ENCODE data around the gene PICALM.
"Not testable (repeated sequence)": the region's sequence is repeated elsewhere in the genome, so short reads cannot be mapped to it uniquely, and the experiment has no call there.

The PICALM gene

DNA sequence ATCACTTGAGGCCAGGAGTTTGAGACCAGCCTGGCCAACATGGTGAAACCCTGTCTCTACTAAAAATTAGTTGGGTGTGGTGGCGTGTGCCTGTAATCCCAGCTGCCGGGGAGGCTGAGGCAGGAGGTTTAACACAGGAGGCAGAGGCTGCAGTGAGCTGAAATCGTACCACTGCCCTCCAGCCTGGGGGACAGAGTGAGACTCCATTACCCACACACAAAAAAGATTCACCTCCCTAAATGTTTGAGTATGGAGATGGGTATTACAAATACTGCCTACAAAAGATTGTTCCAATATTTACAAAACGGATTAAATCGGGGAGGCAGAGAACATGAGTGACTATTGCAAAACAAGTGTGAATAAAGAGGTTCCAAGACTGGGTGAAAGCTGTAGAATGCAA lies 98.3 kb downstream of the PICALM start:
- no peaks in the 10 kb centered on the region for H3K9me3 Mint-ChIP-seq
- peak overlapping the region; percentile 2 for H3K27ac Mint-ChIP-seq
- H3K4me1 Mint-ChIP-seq (ENCODE audit: low read depth): peaks cover 13% of the 10 kb centered on the region
- H3K36me3 Mint-ChIP-seq (ENCODE audit: low read depth): peaks cover 97% of the 10 kb centered on the region
- intact Hi-C loops (cut with micrococcal nuclease): no loop called here
- H3K27me3 Mint-ChIP-seq: no peaks in the 10 kb centered on the region
- H3K4me3 Mint-ChIP-seq: no peak overlapping the region

DNA sequence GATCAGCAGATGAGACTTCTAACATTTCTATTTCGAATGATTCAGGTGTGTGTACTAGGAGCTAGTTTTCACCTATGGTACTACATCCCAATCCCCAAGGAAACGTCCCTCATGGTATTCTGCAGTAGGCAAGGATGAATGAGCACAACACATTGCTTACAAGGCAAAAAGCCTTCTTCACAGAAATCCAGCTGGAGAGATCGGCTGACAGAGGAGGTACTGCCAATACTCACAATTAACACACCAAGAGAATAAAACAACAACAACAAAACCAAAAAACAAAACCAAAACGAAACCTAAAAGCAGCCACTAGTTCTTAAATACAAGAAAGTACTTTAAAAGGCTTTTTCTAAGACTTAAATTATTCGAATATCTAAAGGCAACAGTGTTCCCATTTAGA lies 101.4 kb downstream of the PICALM start:
- H3K4me3 Mint-ChIP-seq: no peak overlapping the region
- H3K27ac Mint-ChIP-seq: no peak overlapping the region
- no peaks in the 10 kb centered on the region for H3K27me3 Mint-ChIP-seq
- H3K36me3 Mint-ChIP-seq (ENCODE audit: low read depth): peaks cover 99% of the 10 kb centered on the region
- H3K9me3 Mint-ChIP-seq: no peaks in the 10 kb centered on the region
- peaks cover 8% of the 10 kb centered on the region for H3K4me1 Mint-ChIP-seq (ENCODE audit: low read depth)
- intact Hi-C loops (cut with micrococcal nuclease): no loop called here

DNA sequence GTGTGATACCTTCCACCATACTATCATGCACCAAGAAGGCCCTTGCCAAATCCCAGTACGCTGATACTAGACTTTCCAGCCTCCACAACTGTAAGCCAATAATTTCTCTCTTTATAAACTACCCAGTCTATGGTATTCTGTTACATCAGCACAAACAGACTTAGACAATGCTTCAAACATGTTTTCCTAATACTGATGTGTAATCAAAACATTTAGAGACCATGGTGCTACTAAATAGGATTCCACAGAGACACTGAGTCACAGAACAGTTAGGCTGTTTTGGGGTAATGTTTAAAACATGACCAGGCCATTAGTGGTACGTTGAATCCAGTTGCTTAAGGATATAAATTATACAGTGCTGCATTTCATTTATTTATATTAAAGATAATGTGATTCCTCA lies 103.7 kb downstream of the PICALM start:
- Mint-ChIP-seq H3K4me1 (ENCODE audit: low read depth) (peaks cover 3% of the 10 kb centered on the region), H3K27ac (no peak overlapping the region), H3K36me3 (ENCODE audit: low read depth) (peaks cover 99% of the 10 kb centered on the region), H3K9me3 (no peaks in the 10 kb centered on the region), H3K27me3 (no peaks in the 10 kb centered on the region), H3K4me3 (no peak overlapping the region)
- intact Hi-C loops (cut with micrococcal nuclease): no loop called here

DNA sequence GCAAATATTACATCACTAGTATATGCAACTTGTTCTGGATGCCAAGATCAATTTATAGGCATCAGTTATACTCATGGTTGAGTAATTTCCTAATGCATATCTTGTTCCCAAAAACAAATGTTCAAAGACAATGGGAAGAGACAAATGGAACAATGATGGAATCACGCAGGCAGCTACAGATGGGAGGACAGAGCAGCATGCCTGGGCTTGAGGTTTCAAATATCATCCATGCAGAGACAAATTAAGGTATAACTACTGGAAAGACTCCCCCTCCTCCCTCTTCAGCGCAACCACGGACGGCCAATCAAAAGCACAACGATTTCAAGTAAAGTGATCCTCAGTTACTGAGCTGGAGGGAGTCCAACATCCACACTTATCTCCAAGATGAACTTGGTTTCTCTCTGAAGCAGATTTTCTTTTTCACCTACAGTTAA lies 106.9 kb downstream of the PICALM start:
- peaks cover 100% of the 10 kb centered on the region for H3K36me3 Mint-ChIP-seq (ENCODE audit: low read depth)
- H3K27me3 Mint-ChIP-seq: no peaks in the 10 kb centered on the region
- H3K9me3 Mint-ChIP-seq: no peaks in the 10 kb centered on the region
- H3K27ac Mint-ChIP-seq: no peak overlapping the region
- no peaks in the 10 kb centered on the region for H3K4me1 Mint-ChIP-seq (ENCODE audit: low read depth)
- intact Hi-C loops (cut with micrococcal nuclease): no loop called here
- no peak overlapping the region for H3K4me3 Mint-ChIP-seq

DNA sequence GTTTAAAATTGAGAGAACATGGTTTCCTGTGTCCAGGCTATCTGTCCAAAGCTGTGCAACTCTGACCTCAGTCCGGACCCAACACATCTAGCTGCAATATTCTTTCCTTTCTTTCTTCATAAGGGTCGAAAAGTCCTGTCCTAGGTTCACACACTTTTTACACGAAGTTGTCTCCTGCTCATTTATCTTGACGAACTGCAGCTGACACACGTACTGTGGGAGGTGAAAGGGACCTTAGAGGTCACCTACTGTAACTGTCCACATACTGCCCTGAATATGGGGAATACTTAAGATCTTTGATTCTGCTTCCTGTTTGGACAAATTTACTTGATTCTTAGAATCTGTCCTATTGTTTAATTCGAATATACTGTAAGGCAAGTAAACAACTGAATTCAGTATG lies 107.8 kb downstream of the PICALM start:
- H3K4me1 Mint-ChIP-seq (ENCODE audit: low read depth): no peaks in the 10 kb centered on the region
- H3K27me3 Mint-ChIP-seq: no peaks in the 10 kb centered on the region
- H3K36me3 Mint-ChIP-seq (ENCODE audit: low read depth): peaks cover 100% of the 10 kb centered on the region
- H3K4me3 Mint-ChIP-seq: no peak overlapping the region
- no peak overlapping the region for H3K27ac Mint-ChIP-seq
- intact Hi-C loops (cut with micrococcal nuclease): no loop called here
- H3K9me3 Mint-ChIP-seq: no peaks in the 10 kb centered on the region

DNA sequence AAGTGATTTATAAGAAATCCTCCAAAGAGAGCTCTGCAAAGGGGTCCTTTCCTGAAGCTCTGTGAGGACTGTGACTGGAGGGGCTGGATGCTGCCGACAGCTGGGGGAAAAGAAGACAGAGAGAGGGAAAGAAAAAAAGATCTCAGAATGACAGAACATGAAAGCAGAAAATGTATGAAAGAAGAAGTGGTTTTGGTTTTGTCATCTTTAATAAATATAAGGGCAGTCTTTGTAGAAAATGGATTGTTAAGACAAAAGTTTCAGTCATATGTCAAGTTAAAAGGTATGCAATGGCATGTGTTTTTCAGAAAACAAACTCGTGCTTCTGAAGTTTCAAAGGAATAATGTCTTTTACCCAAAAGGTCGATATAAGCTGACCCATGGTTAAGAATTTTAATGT lies 108.2 kb downstream of the PICALM start:
- Mint-ChIP-seq H3K36me3 (ENCODE audit: low read depth) (peaks cover 100% of the 10 kb centered on the region), H3K4me3 (no peak overlapping the region), H3K9me3 (no peaks in the 10 kb centered on the region), H3K4me1 (ENCODE audit: low read depth) (no peaks in the 10 kb centered on the region), H3K27ac (no peak overlapping the region), H3K27me3 (no peaks in the 10 kb centered on the region)
- intact Hi-C loops (cut with micrococcal nuclease): no loop called here

DNA sequence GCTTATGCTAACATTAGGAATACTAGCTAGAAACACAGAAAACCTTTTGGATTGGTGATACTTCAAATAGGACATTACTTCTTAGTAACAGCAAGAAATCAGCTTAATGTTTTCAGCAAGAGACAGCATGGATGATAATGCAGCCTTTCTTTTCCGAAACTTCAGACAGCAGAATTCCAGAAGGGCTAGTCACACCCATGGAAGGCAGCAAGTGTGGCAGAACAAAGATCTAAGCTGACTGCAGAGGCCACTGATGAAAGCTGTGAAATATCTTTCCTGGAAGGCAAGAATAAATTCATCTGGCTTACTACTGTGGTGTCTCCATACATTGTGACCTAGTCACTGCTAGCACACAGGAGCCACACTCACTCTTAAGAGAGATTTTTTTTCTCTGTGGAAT lies 113.4 kb downstream of the PICALM start:
- peaks cover 80% of the 10 kb centered on the region for H3K36me3 Mint-ChIP-seq (ENCODE audit: low read depth)

DNA sequence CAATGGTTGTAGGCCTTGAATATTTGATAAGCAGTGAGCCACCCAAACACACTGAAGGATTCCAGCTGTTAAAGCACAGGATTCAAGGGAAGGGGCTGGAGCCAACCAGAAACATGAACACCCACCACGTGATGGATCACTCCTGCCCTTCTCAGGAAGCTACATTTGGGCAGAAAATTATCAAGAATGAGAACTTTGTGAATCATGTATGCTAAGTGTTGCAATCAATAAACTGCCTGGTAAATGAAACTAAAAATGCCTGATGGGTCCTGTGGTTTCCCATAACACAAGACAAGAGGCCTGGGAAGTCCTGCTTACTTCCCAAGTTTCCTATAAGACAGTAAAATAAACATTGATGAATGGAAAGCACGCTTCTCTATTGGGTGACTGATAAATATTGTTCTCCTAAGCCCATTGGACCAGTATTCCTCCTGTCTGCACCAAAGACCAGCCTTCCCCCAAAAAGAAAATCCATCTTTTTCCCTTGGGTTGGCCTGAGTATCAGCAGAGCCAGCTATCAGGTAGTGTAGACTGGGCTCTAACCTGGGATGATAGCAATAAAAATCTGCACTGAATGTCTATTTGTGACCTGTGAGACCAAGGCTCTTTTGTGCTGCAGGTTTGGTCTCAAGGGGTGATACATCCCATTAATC lies 115.3 kb downstream of the PICALM start:
- peaks cover 61% of the 10 kb centered on the region for H3K36me3 Mint-ChIP-seq (ENCODE audit: low read depth)
- no peaks in the 10 kb centered on the region for H3K27me3 Mint-ChIP-seq
- H3K4me1 Mint-ChIP-seq (ENCODE audit: low read depth): peaks cover 30% of the 10 kb centered on the region
- H3K4me3 Mint-ChIP-seq: no peak overlapping the region
- intact Hi-C loops (cut with micrococcal nuclease): no loop called here
- peaks cover 8% of the 10 kb centered on the region for H3K9me3 Mint-ChIP-seq
- no peak overlapping the region for H3K27ac Mint-ChIP-seq

More for the DNA sequence above, 113.4 kb downstream of the PICALM start:
- intact Hi-C loops (cut with micrococcal nuclease): no loop called here
- no peak overlapping the region for H3K27ac Mint-ChIP-seq
- no peaks in the 10 kb centered on the region for H3K27me3 Mint-ChIP-seq
- H3K4me1 Mint-ChIP-seq (ENCODE audit: low read depth): peaks cover 21% of the 10 kb centered on the region
- no peak overlapping the region for H3K4me3 Mint-ChIP-seq
- peaks cover 8% of the 10 kb centered on the region for H3K9me3 Mint-ChIP-seq

DNA sequence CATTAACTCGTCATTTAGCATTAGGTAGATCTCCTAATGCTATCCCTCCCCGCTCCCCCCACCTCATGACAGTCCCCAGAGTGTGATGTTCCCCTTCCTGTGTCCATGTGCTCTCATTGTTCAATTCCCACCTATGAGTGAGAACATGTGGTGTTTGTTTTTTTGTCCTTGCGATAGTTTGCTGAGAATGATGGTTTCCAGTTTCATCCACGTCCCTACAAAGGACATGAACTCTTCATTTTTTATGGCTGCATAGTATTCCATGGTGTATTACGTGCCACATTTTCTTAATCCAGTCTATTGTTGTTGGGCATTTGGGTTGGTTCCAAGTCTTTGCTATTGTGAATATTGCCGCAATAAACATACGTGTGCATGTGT lies 116.8 kb downstream of the PICALM start:
- H3K27ac Mint-ChIP-seq; H3K27me3 Mint-ChIP-seq; H3K4me3 Mint-ChIP-seq; H3K9me3 Mint-ChIP-seq; intact Hi-C loops (cut with micrococcal nuclease): not testable (repeated sequence)
- Mint-ChIP-seq H3K36me3 (ENCODE audit: low read depth) (peaks cover 45% of the 10 kb centered on the region), H3K4me1 (ENCODE audit: low read depth) (peaks cover 32% of the 10 kb centered on the region)

DNA sequence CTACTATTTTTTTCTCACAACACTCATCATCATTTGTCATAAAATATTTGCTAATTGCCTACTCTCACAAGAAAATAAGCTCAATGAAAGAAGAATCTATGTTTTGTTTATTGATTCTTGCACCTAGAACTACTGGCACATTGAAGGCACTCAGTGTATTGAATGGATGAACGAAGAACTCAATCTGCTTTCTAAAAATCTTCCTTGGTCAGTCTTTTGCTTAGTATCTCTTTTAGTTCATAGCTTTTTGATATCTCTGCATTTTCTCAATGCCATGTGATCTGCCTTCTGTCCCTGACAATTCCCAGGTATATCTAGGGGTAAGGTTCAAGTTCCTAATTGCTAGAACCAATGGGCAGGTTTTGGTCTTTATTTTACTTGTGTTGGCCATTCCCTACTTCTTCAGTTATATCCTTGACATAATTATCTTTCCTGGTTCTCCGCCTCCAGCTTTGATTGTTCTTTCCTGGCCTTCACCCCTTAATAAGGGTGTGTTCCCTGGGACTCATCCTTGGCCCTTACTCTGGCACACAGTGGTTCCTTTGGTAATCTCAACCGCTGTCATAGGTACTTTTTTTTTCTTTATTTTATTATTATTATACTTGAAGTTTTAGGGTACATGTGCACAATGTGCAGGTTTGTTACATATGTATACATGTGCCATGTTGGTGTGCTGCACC lies 117.3 kb downstream of the PICALM start:
- Mint-ChIP-seq H3K4me1 (ENCODE audit: low read depth) (peaks cover 36% of the 10 kb centered on the region), H3K27me3 (no peaks in the 10 kb centered on the region), H3K4me3 (no peak overlapping the region), H3K9me3 (peaks cover 8% of the 10 kb centered on the region), H3K27ac (peak overlapping the region; percentile 23), H3K36me3 (ENCODE audit: low read depth) (peaks cover 40% of the 10 kb centered on the region)
- intact Hi-C loops (cut with micrococcal nuclease): no loop called here

DNA sequence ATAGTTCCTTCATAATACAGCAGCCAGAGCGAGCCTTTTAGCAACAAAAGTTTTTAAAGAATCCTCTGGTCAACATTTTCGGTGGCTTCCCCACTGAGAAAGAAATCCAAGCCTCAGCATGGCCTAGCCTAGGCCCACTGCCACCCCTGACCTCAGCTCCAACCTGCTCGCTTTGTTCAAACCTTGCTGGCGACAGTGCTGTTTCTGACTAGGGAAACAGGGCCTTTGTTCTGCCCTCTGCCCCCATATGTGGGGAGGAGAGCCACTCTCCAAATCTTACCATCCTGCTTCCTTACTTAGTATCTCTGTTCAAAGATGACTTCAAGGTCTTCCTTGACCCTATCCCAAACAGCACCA lies 117.9 kb downstream of the PICALM start:
- Mint-ChIP-seq H3K27me3 (no peaks in the 10 kb centered on the region), H3K4me1 (ENCODE audit: low read depth) (peaks cover 41% of the 10 kb centered on the region), H3K36me3 (ENCODE audit: low read depth) (peaks cover 35% of the 10 kb centered on the region), H3K4me3 (no peak overlapping the region), H3K9me3 (peaks cover 8% of the 10 kb centered on the region), H3K27ac (peak overlapping the region; percentile 23)
- intact Hi-C loops (cut with micrococcal nuclease): no loop called here

DNA sequence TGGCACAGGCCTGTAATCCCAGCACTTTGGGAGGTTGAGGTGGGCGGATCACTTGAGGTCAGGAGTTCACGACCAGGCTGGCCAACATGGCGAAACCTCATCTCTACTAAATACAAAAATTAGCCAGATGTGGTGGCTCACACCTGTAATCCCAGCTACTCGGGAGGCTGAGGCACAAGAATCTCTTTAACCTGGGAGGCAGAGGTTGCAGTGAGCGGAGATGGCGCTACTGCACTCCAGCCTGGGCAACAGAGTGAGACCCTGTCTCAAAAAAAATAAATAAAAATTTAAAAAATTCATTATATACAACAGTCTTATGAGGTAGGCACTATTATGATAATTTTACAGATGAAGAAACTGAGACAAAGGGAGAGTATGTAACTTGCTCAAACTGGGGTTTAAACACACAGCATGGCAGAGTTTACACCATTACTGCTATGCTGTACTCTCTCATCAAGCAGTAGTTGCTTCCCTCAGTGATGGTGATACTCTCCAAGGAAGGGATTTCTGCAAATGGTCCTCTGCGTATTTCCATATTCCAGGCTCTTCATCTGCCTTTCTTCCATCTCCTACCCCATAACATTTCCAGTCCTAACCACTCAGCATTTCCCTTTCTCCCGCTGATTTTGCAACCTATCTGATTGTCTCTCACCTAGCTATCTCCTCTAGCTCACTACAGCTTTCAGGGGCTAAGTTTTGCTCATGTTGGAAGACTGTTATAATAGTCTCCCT lies 118.4 kb downstream of the PICALM start:
- H3K27ac Mint-ChIP-seq: peak overlapping the region; percentile 23
- intact Hi-C loops (cut with micrococcal nuclease): no loop called here

DNA sequence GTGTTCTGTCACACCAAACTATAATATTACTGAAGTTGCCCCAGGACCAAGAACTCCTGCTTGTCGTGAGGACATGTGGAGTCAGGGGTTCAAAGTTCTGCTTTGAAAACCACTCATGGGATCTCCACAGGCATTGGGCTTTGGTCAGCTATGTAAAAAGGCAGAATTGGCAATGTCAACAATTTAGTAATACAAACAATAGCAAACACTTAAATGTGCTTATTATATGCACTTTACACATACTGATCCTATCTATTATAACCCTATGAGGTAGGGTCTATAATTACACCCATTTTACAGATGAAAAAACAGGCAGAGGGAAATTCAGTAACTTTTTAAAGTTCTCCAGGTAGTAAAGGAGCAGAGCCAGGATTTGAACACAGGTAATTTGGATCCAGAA lies 119.1 kb downstream of the PICALM start:
- H3K36me3 Mint-ChIP-seq (ENCODE audit: low read depth): peaks cover 22% of the 10 kb centered on the region
- peaks cover 45% of the 10 kb centered on the region for H3K4me1 Mint-ChIP-seq (ENCODE audit: low read depth)
- no peaks in the 10 kb centered on the region for H3K27me3 Mint-ChIP-seq
- H3K4me3 Mint-ChIP-seq: no peak overlapping the region
- no peak overlapping the region for H3K27ac Mint-ChIP-seq
- peaks cover 8% of the 10 kb centered on the region for H3K9me3 Mint-ChIP-seq
- intact Hi-C loops (cut with micrococcal nuclease): loop anchor here (5.0 to 10.0 kb wide), 3 partner anchors 92 to 295 kb away; partner anchors contain the start of genes CCDC83 and EED

More for the DNA sequence above, 118.4 kb downstream of the PICALM start:
- Mint-ChIP-seq H3K4me3 (no peak overlapping the region), H3K36me3 (ENCODE audit: low read depth) (peaks cover 29% of the 10 kb centered on the region), H3K9me3 (peaks cover 8% of the 10 kb centered on the region), H3K27me3 (no peaks in the 10 kb centered on the region), H3K4me1 (ENCODE audit: low read depth) (peaks cover 46% of the 10 kb centered on the region)

DNA sequence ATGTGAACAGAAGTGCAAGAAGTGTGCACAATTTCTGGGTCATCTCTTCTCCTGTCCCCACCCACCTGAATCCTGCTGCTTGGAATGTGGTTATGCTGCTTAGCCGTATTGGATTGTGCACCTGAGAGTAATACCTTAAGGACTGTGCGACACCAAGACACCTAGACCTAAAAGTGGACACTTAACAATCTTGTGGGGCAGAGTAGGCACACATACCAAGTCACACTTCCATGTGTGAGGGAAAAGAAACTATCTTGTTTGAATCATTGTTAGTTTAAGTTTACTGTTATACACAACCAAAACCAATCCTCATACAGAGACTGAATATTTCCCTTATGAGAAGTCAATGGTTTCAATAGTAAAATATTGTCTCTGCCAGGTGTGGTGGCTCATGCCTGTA lies 120.0 kb downstream of the PICALM start:
- Mint-ChIP-seq H3K4me1 (ENCODE audit: low read depth) (peaks cover 45% of the 10 kb centered on the region), H3K9me3 (peaks cover 8% of the 10 kb centered on the region), H3K27me3 (no peaks in the 10 kb centered on the region), H3K4me3 (no peak overlapping the region), H3K27ac (no peak overlapping the region), H3K36me3 (ENCODE audit: low read depth) (peaks cover 13% of the 10 kb centered on the region)
- intact Hi-C loops (cut with micrococcal nuclease): loop anchor here (5.0 to 10.0 kb wide), 3 partner anchors 92 to 296 kb away; partner anchors contain the start of genes CCDC83 and EED

Data from dendritic cell treated with granulocyte-macrophage colony-stimulating factor and Interleukin-4, amounts not matched to agents 40 ng/mL and 50 ng/mL, for 4 days (primary cell).